Measurements from ENCODE around the gene TENM4. TPM values are rescaled to one million over a fixed set of nuclear protein-coding genes. Genes with fewer than 3 reads are reported as not detected.

Gene TENM4
- total and polyA plus RNA-seq, 4 experiments from 2014 or later: 0.25 to 0.28 TPM; not detected in 2

DNA sequence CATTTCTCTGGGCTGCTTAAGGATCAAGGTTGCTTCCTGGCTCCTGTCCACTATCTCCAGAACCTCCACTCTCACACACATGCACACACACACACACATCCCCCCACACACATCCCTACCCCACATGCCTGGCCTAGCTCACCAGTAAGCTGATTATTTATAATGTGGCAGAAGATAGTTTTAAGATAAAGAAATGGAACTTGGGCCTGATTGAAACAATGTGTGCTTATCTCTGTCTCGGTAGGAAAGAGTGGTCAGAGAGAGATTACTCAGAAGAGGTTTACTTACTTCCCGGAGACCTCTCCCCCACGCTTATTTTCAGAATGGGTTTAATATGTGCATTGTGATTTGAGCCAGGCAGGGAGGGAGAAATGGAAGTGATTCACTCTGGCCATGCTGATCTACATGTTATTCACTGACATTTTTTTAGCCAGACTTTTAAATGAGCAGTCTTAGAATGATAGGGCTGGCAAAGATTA, 422.4 kb downstream of the TENM4 start:
- DNase-seq: no peak
- no peaks in the 10 kb centered on the region for H3K4me1 Mint-ChIP-seq
- POLR2A ChIA-PET (ENCODE audit: partially characterized antibody): no interaction called here
- Histone ChIP-seq H3K36me3 (ENCODE audit: insufficient read depth, low read length) (no peaks in the 10 kb centered on the region), H3K4me3 (ENCODE audit: low read length in 2 of 2) (no peak overlapping the region), H3K27ac (ENCODE audit: low read depth, low read length) (no peak overlapping the region), H3K9me3 (ENCODE audit: control insufficient read depth in 1 of 2, low read length in 2 of 2) (no peaks in the 10 kb centered on the region), H3K27me3 (ENCODE audit: insufficient read depth, low read length) (no peaks in the 10 kb centered on the region), H3K4me1 (ENCODE audit: insufficient read depth, low read length) (no peaks in the 10 kb centered on the region)
- no peak overlapping the region for H3K4me3 Mint-ChIP-seq
- CTCF ChIA-PET (ENCODE audit: partially characterized antibody): no interaction called here
- peaks cover 0 to 3% (median 0%) of the 10 kb centered on the region in 8 donors for H3K9me3 Mint-ChIP-seq
- peaks cover 2 to 9% of the 10 kb centered on the region in 2 donors for H3K27me3 Mint-ChIP-seq
- H3K27ac Mint-ChIP-seq: no peak overlapping the region
- intact Hi-C loops (cut with micrococcal nuclease): no loop called here
- H3K36me3 Mint-ChIP-seq: no peaks in the 10 kb centered on the region

DNA sequence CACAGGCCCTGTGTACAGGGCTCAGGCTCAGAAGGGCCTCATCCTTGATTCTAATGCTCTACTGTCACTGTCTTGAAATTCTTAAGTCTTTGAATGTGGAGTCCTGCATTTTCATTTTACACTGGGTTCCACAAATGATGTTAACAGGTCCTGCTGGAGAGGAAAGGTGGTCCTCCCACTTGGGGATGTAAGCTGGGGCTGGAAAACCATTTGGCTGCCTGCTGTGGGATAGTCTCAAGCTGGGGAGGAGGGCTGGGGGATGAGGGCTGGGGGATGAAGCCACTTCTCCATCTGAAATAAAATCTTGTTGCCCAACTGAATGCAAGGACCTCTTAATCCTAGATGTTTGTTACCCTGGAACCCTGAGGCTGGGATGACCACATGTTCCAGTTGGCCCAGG, 423.0 kb downstream of the TENM4 start:
- no peak overlapping the region for H3K27ac Mint-ChIP-seq
- intact Hi-C loops (cut with micrococcal nuclease): no loop called here
- POLR2A ChIA-PET (ENCODE audit: partially characterized antibody): no interaction called here

GRCh38 chr11:79013509-79013908, 427.3 kb downstream of the TENM4 start:
- H3K9me3 Mint-ChIP-seq: peaks cover 0 to 13% (median 3%) of the 10 kb centered on the region in 8 donors
- Histone ChIP-seq H3K27me3 (ENCODE audit: insufficient read depth, low read length) (no peaks in the 10 kb centered on the region), H3K4me1 (ENCODE audit: insufficient read depth, low read length) (no peaks in the 10 kb centered on the region), H3K4me3 (ENCODE audit: low read length in 2 of 2) (no peak overlapping the region), H3K27ac (ENCODE audit: low read depth, low read length) (no peak overlapping the region), H3K9me3 (ENCODE audit: control insufficient read depth in 1 of 2, low read length in 2 of 2) (no peaks in the 10 kb centered on the region), H3K36me3 (ENCODE audit: insufficient read depth, low read length) (no peaks in the 10 kb centered on the region)
- peaks cover 0 to 6% of the 10 kb centered on the region in 2 donors for H3K27me3 Mint-ChIP-seq
- CTCF ChIA-PET (ENCODE audit: partially characterized antibody): no interaction called here
- intact Hi-C loops (cut with micrococcal nuclease): no loop called here
- no peak for DNase-seq
- no peaks in the 10 kb centered on the region for H3K36me3 Mint-ChIP-seq
- H3K4me3 Mint-ChIP-seq: no peak overlapping the region
- no peaks in the 10 kb centered on the region for H3K4me1 Mint-ChIP-seq
- POLR2A ChIA-PET (ENCODE audit: partially characterized antibody): no interaction called here
- no peak overlapping the region for H3K27ac Mint-ChIP-seq

More for the DNA sequence above, 423.0 kb downstream of the TENM4 start:
- CTCF ChIA-PET (ENCODE audit: partially characterized antibody): no interaction called here
- H3K4me1 ChIP-seq (ENCODE audit: insufficient read depth, low read length): no peaks in the 10 kb centered on the region
- DNase-seq: no peak
- H3K27me3 Mint-ChIP-seq: peaks cover 2 to 9% of the 10 kb centered on the region in 2 donors
- no peaks in the 10 kb centered on the region for H3K36me3 ChIP-seq (ENCODE audit: insufficient read depth, low read length)
- no peaks in the 10 kb centered on the region for H3K36me3 Mint-ChIP-seq
- H3K27ac ChIP-seq (ENCODE audit: low read depth, low read length): no peak overlapping the region
- no peak overlapping the region for H3K4me3 ChIP-seq (ENCODE audit: low read length in 2 of 2)
- H3K9me3 ChIP-seq (ENCODE audit: control insufficient read depth in 1 of 2, low read length in 2 of 2): no peaks in the 10 kb centered on the region
- H3K9me3 Mint-ChIP-seq: peaks cover 0 to 5% (median 0%) of the 10 kb centered on the region in 8 donors
- H3K27me3 ChIP-seq (ENCODE audit: insufficient read depth, low read length): no peaks in the 10 kb centered on the region
- H3K4me1 Mint-ChIP-seq: no peaks in the 10 kb centered on the region
- no peak overlapping the region for H3K4me3 Mint-ChIP-seq

GRCh38 chr11:79011357-79011756, 429.5 kb downstream of the TENM4 start:
- H3K27me3 Mint-ChIP-seq: peaks cover 0 to 6% of the 10 kb centered on the region in 2 donors
- H3K27ac Mint-ChIP-seq: no peak overlapping the region
- H3K36me3 Mint-ChIP-seq: no peaks in the 10 kb centered on the region
- Histone ChIP-seq H3K4me1 (ENCODE audit: insufficient read depth, low read length) (no peaks in the 10 kb centered on the region), H3K27me3 (ENCODE audit: insufficient read depth, low read length) (no peaks in the 10 kb centered on the region), H3K9me3 (ENCODE audit: control insufficient read depth in 1 of 2, low read length in 2 of 2) (no peaks in the 10 kb centered on the region), H3K36me3 (ENCODE audit: insufficient read depth, low read length) (no peaks in the 10 kb centered on the region), H3K27ac (ENCODE audit: low read depth, low read length) (no peak overlapping the region), H3K4me3 (ENCODE audit: low read length in 2 of 2) (no peak overlapping the region)
- H3K4me1 Mint-ChIP-seq: no peaks in the 10 kb centered on the region
- CTCF ChIA-PET (ENCODE audit: partially characterized antibody): no interaction called here
- no peak overlapping the region for H3K4me3 Mint-ChIP-seq
- no peak for DNase-seq
- POLR2A ChIA-PET (ENCODE audit: partially characterized antibody): no interaction called here
- intact Hi-C loops (cut with micrococcal nuclease): no loop called here
- H3K9me3 Mint-ChIP-seq: peaks cover 0 to 13% (median 4%) of the 10 kb centered on the region in 8 donors

- Histone ChIP-seq H3K4me3 (ENCODE audit: low read length in 2 of 2) (no peak overlapping the region), H3K9me3 (ENCODE audit: control insufficient read depth in 1 of 2, low read length in 2 of 2) (no peaks in the 10 kb centered on the region), H3K27me3 (ENCODE audit: insufficient read depth, low read length) (no peaks in the 10 kb centered on the region), H3K27ac (ENCODE audit: low read depth, low read length) (no peak overlapping the region), H3K4me1 (ENCODE audit: insufficient read depth, low read length) (no peaks in the 10 kb centered on the region), H3K36me3 (ENCODE audit: insufficient read depth, low read length) (no peaks in the 10 kb centered on the region)
- Mint-ChIP-seq H3K27ac (no peak overlapping the region), H3K4me3 (no peak overlapping the region), H3K36me3 (no peaks in the 10 kb centered on the region), H3K9me3 (peaks cover 0 to 17% (median 6%) of the 10 kb centered on the region in 8 donors), H3K27me3 (peaks cover 0 to 4% of the 10 kb centered on the region in 2 donors), H3K4me1 (no peaks in the 10 kb centered on the region)
- intact Hi-C loops (cut with micrococcal nuclease): no loop called here
- no peak for DNase-seq
- ChIA-PET CTCF (ENCODE audit: partially characterized antibody) (no interaction called here), POLR2A (ENCODE audit: partially characterized antibody) (no interaction called here)
These were observed 432.9 kb downstream of the TENM4 start for GRCh38 chr11:79007771-79008402.

DNA sequence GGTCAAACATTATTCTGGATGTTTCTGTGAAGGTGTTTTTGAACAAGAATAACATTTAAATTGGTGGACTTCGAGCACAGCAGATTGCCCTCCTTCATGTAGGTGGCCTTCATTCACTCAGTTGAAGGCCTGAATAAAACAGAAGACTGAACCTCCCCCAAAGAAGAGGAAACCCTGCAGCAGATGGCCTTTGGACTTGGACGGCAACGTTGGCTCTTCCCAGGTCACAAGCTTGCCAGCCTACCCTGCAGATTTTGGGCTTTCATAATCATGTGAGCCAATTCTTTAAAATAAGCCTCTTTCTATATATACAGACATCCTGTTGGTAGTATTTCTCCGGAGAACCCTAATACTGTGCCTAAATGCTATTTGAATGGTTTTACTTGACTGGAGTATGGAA, 434.0 kb downstream of the TENM4 start:
- Mint-ChIP-seq H3K27ac (no peak overlapping the region), H3K4me3 (no peak overlapping the region), H3K4me1 (no peaks in the 10 kb centered on the region), H3K27me3 (peaks cover 0 to 2% of the 10 kb centered on the region in 2 donors), H3K36me3 (no peaks in the 10 kb centered on the region), H3K9me3 (peaks cover 0 to 17% (median 5%) of the 10 kb centered on the region in 8 donors)
- no peaks in the 10 kb centered on the region for H3K9me3 ChIP-seq (ENCODE audit: control insufficient read depth in 1 of 2, low read length in 2 of 2)
- no peak overlapping the region for H3K27ac ChIP-seq (ENCODE audit: low read depth, low read length)
- intact Hi-C loops (cut with micrococcal nuclease): no loop called here
- DNase-seq: no peak
- ChIA-PET CTCF (ENCODE audit: partially characterized antibody) (no interaction called here), POLR2A (ENCODE audit: partially characterized antibody) (no interaction called here)
- no peaks in the 10 kb centered on the region for H3K27me3 ChIP-seq (ENCODE audit: insufficient read depth, low read length)
- H3K4me3 ChIP-seq (ENCODE audit: low read length in 2 of 2): no peak overlapping the region
- no peaks in the 10 kb centered on the region for H3K4me1 ChIP-seq (ENCODE audit: insufficient read depth, low read length)
- no peaks in the 10 kb centered on the region for H3K36me3 ChIP-seq (ENCODE audit: insufficient read depth, low read length)

GRCh38 chr11:78996007-78996406, 444.8 kb downstream of the TENM4 start:
- H3K9me3 Mint-ChIP-seq: peaks cover 2 to 21% (median 10%) of the 10 kb centered on the region in 8 donors
- no peak overlapping the region for H3K27ac ChIP-seq (ENCODE audit: low read depth, low read length)
- no peaks in the 10 kb centered on the region for H3K36me3 Mint-ChIP-seq
- no peaks in the 10 kb centered on the region for H3K27me3 ChIP-seq (ENCODE audit: insufficient read depth, low read length)
- H3K4me3 Mint-ChIP-seq: no peak overlapping the region
- H3K4me1 ChIP-seq (ENCODE audit: insufficient read depth, low read length): no peaks in the 10 kb centered on the region
- no peak for DNase-seq
- peaks cover 3 to 7% of the 10 kb centered on the region in 2 donors for H3K27me3 Mint-ChIP-seq
- intact Hi-C loops (cut with micrococcal nuclease): no loop called here
- ChIA-PET CTCF (ENCODE audit: partially characterized antibody) (no interaction called here), POLR2A (ENCODE audit: partially characterized antibody) (no interaction called here)
- H3K4me3 ChIP-seq (ENCODE audit: low read length in 2 of 2): no peak overlapping the region
- no peaks in the 10 kb centered on the region for H3K36me3 ChIP-seq (ENCODE audit: insufficient read depth, low read length)
- no peaks in the 10 kb centered on the region for H3K9me3 ChIP-seq (ENCODE audit: control insufficient read depth in 1 of 2, low read length in 2 of 2)
- no peaks in the 10 kb centered on the region for H3K4me1 Mint-ChIP-seq
- H3K27ac Mint-ChIP-seq: no peak overlapping the region

Measured in CD4-positive, alpha-beta memory T cell (primary cell).